K562 (cell line): ENCODE data around the gene PLK1. TPM values are rescaled to one million over a fixed set of nuclear protein-coding genes. Genes with fewer than 3 reads are reported as not detected.

ENCODE experiments used
- ATF3 ChIP-seq, 2 experiments: fragments of 450-650 bp in 1 of 2; sonication (generic) in 1 of 2; formaldehyde crosslinking in 1 of 2; IDR thresholded peaks in 1 of 2; conservative IDR thresholded peaks in 1 of 2; 2 replicates each; pipeline versions ENCODE4 v1.6.1 to v1.8.1; 2016 to 2023; ENCODE audit warnings: mild to moderate bottlenecking in 2 of 2, moderate library complexity in 2 of 2, inconsistent platforms in 1 of 2, missing genetic modification reagents in 1 of 2
- DMBX1 ChIP-seq: fragments of 250-450 bp; sonication (Bioruptor Pico); IDR thresholded peaks from 2 replicates; pipeline ENCODE4 v1.8.0; 2022; ENCODE audit warnings: inconsistent platforms, mild to moderate bottlenecking, moderate library complexity, borderline replicate concordance
- E2F5 ChIP-seq: sonication (generic); formaldehyde crosslinking; IDR thresholded peaks from 2 replicates; pipeline ENCODE4 v1.8.0; 2022; ENCODE audit warnings: mild to moderate bottlenecking, missing genetic modification reagents
- HMGXB4 ChIP-seq: sonication (generic); formaldehyde crosslinking; IDR thresholded peaks from 2 replicates; pipeline ENCODE4 v1.8.1; 2023; ENCODE audit warnings: mild to moderate bottlenecking, missing genetic modification reagents
- HNRNPL ChIP-seq: fragments of 200-400 bp; formaldehyde crosslinking; IDR thresholded peaks from 2 replicates; pipeline ENCODE4 v1.6.1; 2017; ENCODE audit warnings: low read depth, mild to moderate bottlenecking, low read length
- IRF2 ChIP-seq: sonication (generic); formaldehyde crosslinking; IDR thresholded peaks from 2 replicates; pipeline ENCODE4 v1.8.1; 2022; ENCODE audit warnings: mild to moderate bottlenecking, missing genetic modification reagents
- KDM1A ChIP-seq, 2 experiments: fragments of 450-650 bp; IDR thresholded peaks; 2 replicates each; pipeline ENCODE4 v1.6.1; 2016; ENCODE audit warnings: mild to moderate bottlenecking in 2 of 2
- NCOA2 ChIP-seq, 2 experiments: fragments of 450-650 bp; IDR thresholded peaks; 2 replicates each; pipeline ENCODE4 v1.6.1; 2018; ENCODE audit warnings: mild to moderate bottlenecking in 2 of 2, moderate library complexity in 1 of 2; ENCODE audit not compliant: partially characterized antibody in 2 of 2
- NFXL1 ChIP-seq: fragments of 450-650 bp; formaldehyde crosslinking; IDR thresholded peaks from 2 replicates; pipeline ENCODE4 v1.4.0; 2021; ENCODE audit warnings: mild to moderate bottlenecking
- PHF8 ChIP-seq: fragments of 200-600 bp; sonication (generic); IDR thresholded peaks from 2 replicates; pipeline ENCODE4 v1.6.1; 2012; ENCODE audit warnings: mixed run types, mild to moderate bottlenecking, inconsistent platforms, low read length, moderate library complexity, borderline replicate concordance
- POLR2AphosphoS5 ChIP-seq: IDR thresholded peaks from 2 replicates; pipeline ENCODE4 v1.6.1; 2011; ENCODE audit warnings: mild to moderate bottlenecking, low read depth, low read length, moderate library complexity; ENCODE audit not compliant: control insufficient read depth, insufficient read depth
- RNF219 ChIP-seq: fragments of 250-450 bp; sonication (Bioruptor Pico); IDR thresholded peaks from 2 replicates; pipeline ENCODE4 v1.5.0; 2022; ENCODE audit warnings: mild to moderate bottlenecking
- SAFB ChIP-seq: fragments of 200-400 bp; formaldehyde crosslinking; IDR thresholded peaks from 2 replicates; pipeline ENCODE4 v1.6.1; 2017; ENCODE audit warnings: low read depth, low read length, borderline replicate concordance
- TCF3 ChIP-seq: sonication (generic); formaldehyde crosslinking; IDR thresholded peaks from 2 replicates; pipeline ENCODE4 v1.4.0; 2020; ENCODE audit warnings: mild to moderate bottlenecking, missing genetic modification reagents
- THRB ChIP-seq: fragments of 450-650 bp; formaldehyde crosslinking; conservative IDR thresholded peaks from 2 replicates; pipeline ENCODE4 v1.4.0; 2022; ENCODE audit warnings: mild to moderate bottlenecking, missing genetic modification characterization
- XRCC5 ChIP-seq: fragments of 200-400 bp; formaldehyde crosslinking; IDR thresholded peaks from 2 replicates; pipeline ENCODE4 v1.6.1; 2017; ENCODE audit warnings: low read depth, mild to moderate bottlenecking, low read length
- ZNF12 ChIP-seq: sonication (generic); formaldehyde crosslinking; IDR thresholded peaks from 2 replicates; pipeline ENCODE4 v1.4.0; 2020; ENCODE audit warnings: mild to moderate bottlenecking, missing genetic modification reagents
- ZNF121 ChIP-seq: sonication (generic); formaldehyde crosslinking; conservative IDR thresholded peaks from 2 replicates; pipeline ENCODE4 v1.8.0; 2022; ENCODE audit warnings: missing genetic modification reagents
- ZNF384 ChIP-seq: IDR thresholded peaks from 2 replicates; pipeline ENCODE4 v1.6.1; 2012; ENCODE audit warnings: low read depth, low read length, improper control_type of control experiment
- ZNF77 ChIP-seq: fragments of 250-450 bp; sonication (Bioruptor Pico); IDR thresholded peaks from 2 replicates; pipeline ENCODE4 v1.5.0; 2020
- polyA plus RNA-seq, 8 experiments: library from polyadenylated mRNA; depleted of rRNA in 4 of 8; stranded (reverse) in 5 of 8; unstranded in 3 of 8; fragments of >200 nt; fragmentation: Nextera tagmentation in 2 of 8; fragmentation: Illumina TruSeq in 1 of 8; extraction: Ambion mirVana in 2 of 8; extraction: Trizol in 1 of 8; gene quantifications; 2 replicates each; pipeline versions ENCODE4 v1.2.1 to v1.2.3, GENCODE V29; 2011 to 2014; ENCODE audit warnings: inconsistent platforms in 1 of 8, missing spikeins in 1 of 8
- total RNA-seq, 7 experiments: library from RNA; depleted of rRNA in 6 of 7; stranded (reverse); fragments of >200 nt in 6 of 7; fragmentation: Illumina TruSeq in 2 of 7; extraction: Trizol in 2 of 7; gene quantifications; 2 replicates each; pipeline versions ENCODE4 v1.2.1 to v1.2.3, GENCODE V29; 2011 to 2021; ENCODE audit warnings: low replicate concordance in 1 of 7

The PLK1 gene
- total and polyA plus RNA-seq, 9 of the 15 experiments (the other 6 are each of a cell fraction or from before 2014, with no cell fraction given) = 13.6 to 212 (median 45.5) TPM

GRCh38 chr16:23679274-23679985 is 741 bp downstream of the PLK1 start (continued):
- no peak for TF ChIP-seq RNF219
- no peak for TF ChIP-seq IRF2
- TF ChIP-seq KDM1A (IDR thresholded peaks at IDR 0.05) = peak in 1 of 2 experiments; percentile 19; a peak in 1 of 4 replicates
- peak; percentile 31; the same call in 1 of the 2 replicates for TF ChIP-seq PHF8
- 0 out of 2 replicates have a peak, but pooled peaks have one; percentile 52 for TF ChIP-seq ZNF12
- no peak for TF ChIP-seq NCOA2 (IDR thresholded peaks at IDR 0.05; ENCODE audit: partially characterized antibody in 2 of 2)
- TF ChIP-seq SAFB = no peak
- no peak for TF ChIP-seq THRB
- TF ChIP-seq ZNF384 = no peak
- TF ChIP-seq TCF3 (CRISPR knock-in tag) = no peak
- TF ChIP-seq ZNF121 (CRISPR knock-in tag) = no peak
- TF ChIP-seq HMGXB4 = no peak; the same call in 1 of the 2 replicates
- TF ChIP-seq NFXL1 = no peak
- TF ChIP-seq POLR2AphosphoS5 = peak; percentile 75; the same call in 1 of the 2 replicates
- no peak for TF ChIP-seq HNRNPL
- no peak for TF ChIP-seq DMBX1
- no peak for TF ChIP-seq E2F5 (CRISPR knock-in tag)
- TF ChIP-seq ATF3 (IDR thresholded peaks at IDR 0.05) = peak; percentile 74
- no peak for TF ChIP-seq ATF3 (CRISPR knock-in tag; conservative IDR thresholded peaks at IDR 0.05)
- TF ChIP-seq ZNF77 = no peak
- peak; percentile 39; the same call in 1 of the 2 replicates for TF ChIP-seq XRCC5
